ENCODE results near the gene SUSD4.

Gene SUSD4

GRCh38 chr1:223390618-223391017 is 26.6 kb upstream of the SUSD4 start:
- no peak overlapping the region for H3K4me3 Mint-ChIP-seq
- H3K9me3 Mint-ChIP-seq, result no peaks in the 10 kb centered on the region
- H3K36me3 Mint-ChIP-seq, result no peaks in the 10 kb centered on the region
- H3K27ac Mint-ChIP-seq, result no peak overlapping the region
- no peak for DNase-seq
- H3K4me1 Mint-ChIP-seq, result no peaks in the 10 kb centered on the region
- CTCF ChIA-PET, result no interaction called here
- peaks cover 48% of the 10 kb centered on the region for H3K27me3 Mint-ChIP-seq

DNA sequence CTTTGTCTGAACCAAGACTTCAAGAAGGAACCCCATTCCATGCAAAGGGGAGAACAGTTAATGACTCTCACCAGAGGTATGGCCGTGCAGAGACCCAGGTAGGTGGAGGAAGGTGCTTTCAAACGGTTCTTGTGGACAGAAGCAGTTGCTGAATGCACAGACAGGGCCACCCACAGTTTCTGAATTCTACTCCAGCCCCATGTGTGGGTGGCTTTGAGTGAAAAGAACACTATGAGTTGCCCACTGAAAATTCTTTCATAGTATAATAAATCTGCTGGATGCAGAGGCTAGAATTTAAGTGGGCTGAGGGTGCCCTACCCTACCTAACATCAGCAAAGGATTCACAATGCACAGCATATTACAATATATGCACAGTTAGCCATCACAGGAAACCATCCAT is 22.0 kb upstream of the SUSD4 start:
- no peaks in the 10 kb centered on the region for H3K36me3 Mint-ChIP-seq

DNA sequence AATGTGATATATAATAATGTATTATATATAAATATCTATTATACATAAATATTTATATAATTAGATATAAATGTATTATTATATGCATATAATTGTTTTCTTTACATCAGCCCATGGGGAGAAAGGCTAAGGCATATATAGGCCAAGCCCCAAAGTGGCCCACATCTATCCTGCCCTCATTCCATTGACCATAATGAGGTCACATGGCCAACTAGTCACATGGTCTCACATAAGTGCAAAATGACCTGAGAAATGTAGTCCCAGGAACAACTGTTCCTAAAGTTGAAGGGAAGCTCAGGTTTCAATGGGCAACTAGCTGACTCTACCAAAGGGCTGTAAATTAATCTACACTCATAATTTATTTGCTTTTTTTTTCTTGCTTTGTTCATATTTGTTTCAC is 14.8 kb upstream of the SUSD4 start:
- Mint-ChIP-seq H3K4me1 (no peaks in the 10 kb centered on the region), H3K27ac (no peak overlapping the region), H3K4me3 (no peak overlapping the region), H3K27me3 (peaks cover 5% of the 10 kb centered on the region), H3K36me3 (no peaks in the 10 kb centered on the region), H3K9me3 (peaks cover 12% of the 10 kb centered on the region)
- CTCF ChIA-PET, result interaction anchor here (0.6 kb wide), 1 partner anchor 144 kb away, joined by 3 read pairs; no protein-coding TSS in a partner anchor
- DNase-seq, result no peak

More for the DNA sequence above, 22.0 kb upstream of the SUSD4 start:
- Mint-ChIP-seq H3K27me3 (peaks cover 19% of the 10 kb centered on the region), H3K27ac (no peak overlapping the region), H3K4me1 (no peaks in the 10 kb centered on the region), H3K4me3 (no peak overlapping the region), H3K9me3 (no peaks in the 10 kb centered on the region)
- DNase-seq, result no peak
- CTCF ChIA-PET, result no interaction called here

GRCh38 chr1:223374064-223374610 is 10.2 kb upstream of the SUSD4 start:
- H3K4me3 Mint-ChIP-seq, result no peak overlapping the region
- CTCF ChIA-PET, result no interaction called here

GRCh38 chr1:223364685-223365382 is 858 bp upstream of the SUSD4 start:
- Mint-ChIP-seq H3K27me3 (peaks cover 49% of the 10 kb centered on the region), H3K9me3 (no peaks in the 10 kb centered on the region), H3K4me1 (peaks cover 16% of the 10 kb centered on the region), H3K36me3 (no peaks in the 10 kb centered on the region), H3K4me3 (peak overlapping the region; percentile 69), H3K27ac (no peak overlapping the region)
- DNase-seq, result peak; percentile 25
- CTCF ChIA-PET, result interaction anchor here (1.0 to 2.2 kb wide), 2 partner anchors 231 to 235 kb away, joined by 3 to 7 read pairs; no protein-coding TSS in a partner anchor

More at GRCh38 chr1:223374064-223374610, 10.2 kb upstream of the SUSD4 start:
- no peak for DNase-seq
- Mint-ChIP-seq H3K27me3 (peaks cover 18% of the 10 kb centered on the region), H3K27ac (no peak overlapping the region), H3K36me3 (no peaks in the 10 kb centered on the region), H3K9me3 (peaks cover 12% of the 10 kb centered on the region), H3K4me1 (no peaks in the 10 kb centered on the region)

- no peaks in the 10 kb centered on the region for H3K36me3 Mint-ChIP-seq
- H3K27me3 Mint-ChIP-seq, result peaks cover 57% of the 10 kb centered on the region
- no peak overlapping the region for H3K27ac Mint-ChIP-seq
- peak overlapping the region; percentile 89 for H3K4me3 Mint-ChIP-seq
- DNase-seq, result peak; percentile 44
- CTCF ChIA-PET, result interaction anchor here (2.2 kb wide), 1 partner anchor 230 kb away, joined by 7 read pairs; no protein-coding TSS in a partner anchor
- H3K4me1 Mint-ChIP-seq, result peaks cover 16% of the 10 kb centered on the region
- H3K9me3 Mint-ChIP-seq, result no peaks in the 10 kb centered on the region
Observed at GRCh38 chr1:223363057-223363855, 720 bp downstream of the SUSD4 start.

GRCh38 chr1:223358826-223359225 is 5.2 kb downstream of the SUSD4 start:
- Mint-ChIP-seq H3K4me1 (peaks cover 12% of the 10 kb centered on the region), H3K27me3 (peaks cover 36% of the 10 kb centered on the region), H3K27ac (no peak overlapping the region), H3K4me3 (no peak overlapping the region), H3K36me3 (no peaks in the 10 kb centered on the region), H3K9me3 (no peaks in the 10 kb centered on the region)
- CTCF ChIA-PET, result no interaction called here
- no peak for DNase-seq

DNA sequence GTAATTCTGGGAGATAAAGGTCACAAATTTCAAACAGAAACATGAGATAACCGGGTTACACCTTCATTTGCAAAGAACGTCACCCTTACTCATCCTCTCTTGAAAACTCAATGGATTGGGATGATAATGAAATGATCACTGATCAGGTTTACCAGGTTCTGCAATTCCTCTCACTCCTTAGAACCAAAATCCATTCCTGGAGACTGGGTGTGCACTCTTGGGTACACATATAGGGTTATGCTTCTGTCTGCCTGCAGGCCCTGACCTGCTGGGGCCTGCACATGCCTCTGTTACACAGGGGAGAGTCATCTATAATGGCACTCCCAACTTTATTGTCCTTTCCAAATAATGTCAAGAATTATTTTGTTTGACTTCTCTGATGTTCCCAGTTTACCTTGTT is 8.3 kb downstream of the SUSD4 start:
- H3K27ac Mint-ChIP-seq, result no peak overlapping the region
- no peaks in the 10 kb centered on the region for H3K36me3 Mint-ChIP-seq
- H3K27me3 Mint-ChIP-seq, result peaks cover 20% of the 10 kb centered on the region
- H3K4me3 Mint-ChIP-seq, result no peak overlapping the region
- CTCF ChIA-PET, result interaction anchor here (1.0 kb wide), 1 partner anchor 222 kb away, joined by 3 read pairs; no protein-coding TSS in a partner anchor
- H3K9me3 Mint-ChIP-seq, result no peaks in the 10 kb centered on the region
- no peak for DNase-seq
- peaks cover 4% of the 10 kb centered on the region for H3K4me1 Mint-ChIP-seq

- CTCF ChIA-PET, result interaction anchor here (0.7 kb wide), 1 partner anchor 102 kb away, joined by 3 read pairs; no protein-coding TSS in a partner anchor
Observed at GRCh38 chr1:223353939-223354338, 10.0 kb downstream of the SUSD4 start.

DNA sequence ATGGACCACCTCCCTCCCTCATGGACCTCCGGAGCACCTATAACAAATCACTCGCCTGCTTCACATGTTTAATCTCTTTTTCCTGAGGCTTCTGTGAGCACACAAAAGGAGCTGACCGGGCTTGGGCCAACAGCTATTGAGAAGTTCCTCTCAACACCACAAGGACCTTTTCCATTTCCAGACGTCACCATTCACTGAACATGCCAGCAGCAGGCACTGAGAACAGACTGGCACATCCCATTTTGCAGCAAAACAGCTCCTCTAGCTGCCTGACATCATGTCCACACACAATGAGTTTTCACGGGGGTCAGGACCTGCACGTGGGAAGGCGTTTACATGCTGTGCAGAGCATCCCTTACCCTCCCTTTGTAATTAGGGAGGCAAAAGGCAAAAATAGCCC is 11.0 kb downstream of the SUSD4 start:
- Mint-ChIP-seq H3K9me3 (no peaks in the 10 kb centered on the region), H3K27me3 (peaks cover 12% of the 10 kb centered on the region), H3K27ac (no peak overlapping the region), H3K36me3 (no peaks in the 10 kb centered on the region), H3K4me1 (peaks cover 4% of the 10 kb centered on the region), H3K4me3 (no peak overlapping the region)
- DNase-seq, result no peak
- CTCF ChIA-PET, result no interaction called here

More at GRCh38 chr1:223353939-223354338, 10.0 kb downstream of the SUSD4 start:
- Mint-ChIP-seq H3K4me3 (no peak overlapping the region), H3K27me3 (peaks cover 15% of the 10 kb centered on the region), H3K27ac (no peak overlapping the region), H3K4me1 (peaks cover 4% of the 10 kb centered on the region), H3K36me3 (no peaks in the 10 kb centered on the region), H3K9me3 (no peaks in the 10 kb centered on the region)
- no peak for DNase-seq

DNA sequence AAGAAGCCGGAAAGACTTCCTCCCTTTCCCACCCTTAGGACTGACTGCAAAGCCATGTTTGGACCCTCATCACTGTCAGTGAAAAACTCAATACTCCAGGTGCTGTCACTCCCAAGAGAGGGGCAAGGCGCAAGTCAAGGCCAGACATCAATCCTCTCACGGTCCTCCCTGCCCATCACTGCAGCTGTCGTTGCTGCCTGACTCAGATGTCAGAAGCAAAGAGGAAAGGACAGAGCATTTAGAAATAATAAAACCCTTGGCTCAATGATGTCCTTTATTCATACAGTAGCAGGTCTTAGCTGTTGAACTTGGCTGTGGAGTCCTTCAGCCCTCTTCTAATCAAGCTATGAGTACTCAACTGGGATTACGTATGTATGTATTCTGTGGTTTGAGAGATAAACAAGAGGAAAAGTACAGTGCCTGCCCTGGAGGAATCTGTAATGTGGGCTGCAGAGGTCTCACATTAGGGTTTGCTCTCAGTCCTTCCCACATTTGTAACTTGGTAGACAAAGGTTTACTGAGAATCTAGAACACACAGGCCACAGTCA is 13.5 kb downstream of the SUSD4 start:
- no peak for DNase-seq
- Mint-ChIP-seq H3K27ac (no peak overlapping the region), H3K27me3 (peaks cover 12% of the 10 kb centered on the region), H3K4me3 (no peak overlapping the region), H3K36me3 (no peaks in the 10 kb centered on the region), H3K9me3 (no peaks in the 10 kb centered on the region), H3K4me1 (peaks cover 4% of the 10 kb centered on the region)
- CTCF ChIA-PET, result interaction anchor here (0.6 kb wide), 1 partner anchor 25 kb away, joined by 3 read pairs; no protein-coding TSS in a partner anchor

DNA sequence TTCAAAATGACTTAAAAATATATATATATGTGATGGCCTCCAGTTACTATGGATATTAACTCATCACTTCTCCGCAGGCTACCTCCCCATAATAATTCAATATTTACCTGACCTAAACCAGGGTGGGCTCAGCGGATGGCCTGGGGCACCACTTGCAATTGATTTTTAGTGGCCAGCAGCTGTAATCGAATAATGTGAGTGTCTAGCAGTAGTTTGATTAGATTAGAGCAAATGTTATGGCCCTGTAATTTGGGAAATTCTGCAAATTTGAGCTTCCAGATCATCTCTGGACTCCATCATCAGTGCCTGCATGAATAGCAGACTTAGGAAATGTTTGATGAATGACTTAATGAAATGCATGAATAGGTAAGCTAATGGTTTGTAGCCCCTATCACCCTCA is 14.7 kb downstream of the SUSD4 start:
- no peak for DNase-seq
- no peak overlapping the region for H3K27ac Mint-ChIP-seq
- no peaks in the 10 kb centered on the region for H3K9me3 Mint-ChIP-seq
- peaks cover 12% of the 10 kb centered on the region for H3K27me3 Mint-ChIP-seq
- H3K4me3 Mint-ChIP-seq, result no peak overlapping the region
- H3K36me3 Mint-ChIP-seq, result no peaks in the 10 kb centered on the region
- CTCF ChIA-PET, result no interaction called here
- H3K4me1 Mint-ChIP-seq, result peaks cover 4% of the 10 kb centered on the region

DNA sequence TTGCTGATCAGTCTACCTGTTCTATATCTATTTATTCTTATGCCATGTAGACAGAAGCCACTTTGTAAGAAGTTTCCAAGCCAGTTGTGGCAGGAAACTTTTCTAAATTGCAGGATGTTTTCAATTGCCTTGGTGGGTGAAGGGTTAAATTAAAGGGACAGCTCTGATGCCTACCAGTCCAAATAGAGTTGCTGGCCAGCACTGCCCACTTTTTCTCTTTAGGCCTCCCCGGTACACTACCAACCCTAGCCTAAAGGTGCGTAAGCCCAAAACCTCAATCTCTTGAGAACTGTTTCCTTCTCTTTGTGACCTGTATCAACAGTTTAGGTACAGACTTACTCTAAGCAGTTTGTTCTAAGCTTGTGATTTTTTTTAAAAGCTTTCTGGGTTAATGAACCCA is 15.5 kb downstream of the SUSD4 start:
- Mint-ChIP-seq H3K27me3 (peaks cover 8% of the 10 kb centered on the region), H3K9me3 (no peaks in the 10 kb centered on the region), H3K4me1 (peaks cover 4% of the 10 kb centered on the region), H3K4me3 (no peak overlapping the region), H3K36me3 (no peaks in the 10 kb centered on the region), H3K27ac (no peak overlapping the region)
- no peak for DNase-seq
- CTCF ChIA-PET, result no interaction called here

DNA sequence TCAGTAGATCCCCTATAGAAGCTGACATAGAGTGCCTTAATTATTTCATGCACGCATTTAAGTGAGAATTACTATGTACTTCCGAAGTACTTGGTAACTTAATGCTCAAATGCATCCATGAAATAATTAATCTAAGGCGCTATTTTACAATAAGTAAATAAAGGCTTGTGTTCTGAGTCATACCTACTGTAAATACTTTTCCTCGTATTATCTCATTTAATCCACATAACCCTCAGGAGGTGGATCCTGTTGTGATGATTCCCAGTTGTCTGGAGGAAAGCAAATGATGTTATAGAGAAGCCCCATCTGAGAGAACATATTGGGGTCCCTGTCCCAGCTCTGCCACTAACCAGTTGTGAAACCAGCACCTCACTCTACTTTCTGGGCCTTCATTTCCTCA is 16.4 kb downstream of the SUSD4 start:
- Mint-ChIP-seq H3K4me1 (peaks cover 4% of the 10 kb centered on the region), H3K27me3 (peaks cover 3% of the 10 kb centered on the region), H3K4me3 (no peak overlapping the region), H3K36me3 (no peaks in the 10 kb centered on the region), H3K9me3 (no peaks in the 10 kb centered on the region), H3K27ac (no peak overlapping the region)
- CTCF ChIA-PET, result no interaction called here
- no peak for DNase-seq
